Subcutaneous adipose tissue (tissue), 4 donors: Measurements from ENCODE around the gene TIMM29. TPM values are rescaled to one million over a fixed set of nuclear protein-coding genes. Genes with fewer than 3 reads are reported as not detected.

Experiments used
- CTCF ChIP-seq: fragments of 450-650 bp; IDR thresholded peaks from one replicate; pipeline ENCODE4 v1.5.1; 2016; ENCODE audit warnings: low read depth, mild to moderate bottlenecking, control low read depth, antibody characterized with exemption, moderate library complexity
- total RNA-seq, 4 donors: library from RNA; depleted of rRNA; stranded (reverse); fragments of >200 nt; gene quantifications; one replicate each; pipeline ENCODE4 v1.1.0, GENCODE V29; 2016

The TIMM29 gene
- total RNA-seq, 4 donors from 2014 or later, result 14.4 to 35.6 (median 20.9) TPM

GRCh38 chr19:10927730-10928562 lies 665 bp upstream of the TIMM29 start:
- no peak for TF ChIP-seq CTCF

- TF ChIP-seq CTCF, result no peak
Observed at GRCh38 chr19:10929402-10929794, 787 bp downstream of the TIMM29 start.

- no peak for TF ChIP-seq CTCF
Observed at GRCh38 chr19:10935371-10936059, 6.9 kb downstream of the TIMM29 start.

GRCh38 chr19:10936661-10937084 lies 8.1 kb downstream of the TIMM29 start:
- TF ChIP-seq CTCF, result no peak

- TF ChIP-seq CTCF, result no peak
Observed at GRCh38 chr19:10945264-10945663, 16.7 kb downstream of the TIMM29 start.

GRCh38 chr19:10946958-10947657 lies 18.5 kb downstream of the TIMM29 start:
- TF ChIP-seq CTCF, result no peak

GRCh38 chr19:10952809-10953208 lies 24.2 kb downstream of the TIMM29 start:
- TF ChIP-seq CTCF, result no peak
